Measurements from ENCODE around the gene SPOCK3.

DNA sequence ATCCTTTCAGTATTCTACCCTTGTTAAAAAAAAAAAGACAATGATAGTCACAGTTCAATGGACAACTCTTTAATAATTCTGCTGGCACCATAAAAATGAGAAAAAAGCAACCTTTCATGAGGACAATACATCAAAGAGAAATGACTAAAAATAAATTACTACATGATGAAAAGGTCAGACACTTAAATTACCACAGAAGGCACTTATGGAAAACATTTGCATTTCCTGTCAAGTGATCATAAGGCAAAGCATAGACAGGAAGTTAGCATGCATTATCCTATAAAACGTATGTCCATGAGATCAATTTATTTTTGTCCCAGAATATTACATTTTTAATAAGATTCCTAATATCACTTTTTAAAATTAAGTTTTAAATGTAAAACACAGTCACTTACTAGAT lies 303.8 kb downstream of the SPOCK3 start:
- TF ChIP-seq, protein P1, sequence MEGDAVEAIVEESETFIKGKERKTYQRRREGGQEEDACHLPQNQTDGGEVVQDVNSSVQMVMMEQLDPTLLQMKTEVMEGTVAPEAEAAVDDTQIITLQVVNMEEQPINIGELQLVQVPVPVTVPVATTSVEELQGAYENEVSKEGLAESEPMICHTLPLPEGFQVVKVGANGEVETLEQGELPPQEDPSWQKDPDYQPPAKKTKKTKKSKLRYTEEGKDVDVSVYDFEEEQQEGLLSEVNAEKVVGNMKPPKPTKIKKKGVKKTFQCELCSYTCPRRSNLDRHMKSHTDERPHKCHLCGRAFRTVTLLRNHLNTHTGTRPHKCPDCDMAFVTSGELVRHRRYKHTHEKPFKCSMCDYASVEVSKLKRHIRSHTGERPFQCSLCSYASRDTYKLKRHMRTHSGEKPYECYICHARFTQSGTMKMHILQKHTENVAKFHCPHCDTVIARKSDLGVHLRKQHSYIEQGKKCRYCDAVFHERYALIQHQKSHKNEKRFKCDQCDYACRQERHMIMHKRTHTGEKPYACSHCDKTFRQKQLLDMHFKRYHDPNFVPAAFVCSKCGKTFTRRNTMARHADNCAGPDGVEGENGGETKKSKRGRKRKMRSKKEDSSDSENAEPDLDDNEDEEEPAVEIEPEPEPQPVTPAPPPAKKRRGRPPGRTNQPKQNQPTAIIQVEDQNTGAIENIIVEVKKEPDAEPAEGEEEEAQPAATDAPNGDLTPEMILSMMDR (IDR thresholded peaks at IDR 0.05): no peak
- no peak for TF ChIP-seq POLR2A (IDR thresholded peaks at IDR 0.05)
